ENCODE measurements around the gene NDUFS8.
"Not testable (repeated sequence)": the region's sequence is repeated elsewhere in the genome, so short reads cannot be mapped to it uniquely, and the experiment has no call there.

Gene NDUFS8

GRCh38 chr11:68030318-68031143, at the start of gene NDUFS8:
Gene NDUFS8 (plus strand): TSS chr11:68030681. CDS start chr11:68032152, 1,471 bp downstream.
- peak; percentile 95 for DNase-seq (ENCODE audit: low read depth)

DNA sequence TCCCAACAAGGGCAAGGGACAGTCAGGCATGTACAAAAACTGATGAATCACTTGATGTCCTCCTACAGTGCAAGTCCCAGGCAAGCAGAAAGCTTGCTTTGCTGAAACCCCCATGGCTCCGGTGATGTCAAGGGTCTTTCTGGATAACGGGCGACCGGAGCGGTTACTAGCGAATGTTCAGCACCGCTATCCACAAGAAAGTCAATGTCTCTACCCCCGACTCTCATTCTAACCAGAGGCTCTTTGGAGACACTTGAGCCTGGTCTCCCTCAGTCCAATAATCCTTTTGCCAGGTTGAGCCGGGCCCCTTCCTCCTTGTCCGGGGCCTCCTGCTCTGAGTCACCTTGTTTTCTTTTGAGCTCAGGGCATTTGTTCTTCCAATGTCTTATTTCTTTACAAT, 49.3 kb upstream of the NDUFS8 start:
- DNase-seq (ENCODE audit: low read depth) = not testable (repeated sequence)

- not testable (repeated sequence) for DNase-seq (ENCODE audit: low read depth)
These were observed 48.1 kb upstream of the NDUFS8 start for GRCh38 chr11:67982255-67982857.

DNA sequence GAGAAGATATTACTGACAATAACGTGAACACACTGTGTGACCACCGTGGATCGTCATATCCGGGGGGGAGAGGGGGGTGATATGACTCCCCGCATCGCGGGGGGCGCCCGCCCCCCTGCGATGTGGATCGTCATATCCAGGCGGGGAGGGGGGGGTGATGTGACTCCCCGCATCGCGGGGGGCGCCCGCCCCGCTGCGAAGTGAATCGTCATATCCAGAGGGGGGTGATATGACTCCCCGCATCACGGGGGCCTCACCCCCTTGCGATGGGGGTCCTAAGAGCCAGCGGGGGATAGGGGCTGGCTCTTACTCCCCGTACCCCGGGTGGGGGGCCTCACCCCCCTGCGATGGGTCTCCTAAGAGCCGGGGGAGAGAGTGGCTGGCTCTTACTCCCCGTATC, 46.5 kb upstream of the NDUFS8 start:
- DNase-seq (ENCODE audit: low read depth) = no peak

- DNase-seq (ENCODE audit: low read depth) = not testable (repeated sequence)
These were observed 45.2 kb upstream of the NDUFS8 start for GRCh38 chr11:67985302-67985701.

- not testable (repeated sequence) for DNase-seq (ENCODE audit: low read depth)
These were observed 39.7 kb upstream of the NDUFS8 start for GRCh38 chr11:67990546-67991346.

DNA sequence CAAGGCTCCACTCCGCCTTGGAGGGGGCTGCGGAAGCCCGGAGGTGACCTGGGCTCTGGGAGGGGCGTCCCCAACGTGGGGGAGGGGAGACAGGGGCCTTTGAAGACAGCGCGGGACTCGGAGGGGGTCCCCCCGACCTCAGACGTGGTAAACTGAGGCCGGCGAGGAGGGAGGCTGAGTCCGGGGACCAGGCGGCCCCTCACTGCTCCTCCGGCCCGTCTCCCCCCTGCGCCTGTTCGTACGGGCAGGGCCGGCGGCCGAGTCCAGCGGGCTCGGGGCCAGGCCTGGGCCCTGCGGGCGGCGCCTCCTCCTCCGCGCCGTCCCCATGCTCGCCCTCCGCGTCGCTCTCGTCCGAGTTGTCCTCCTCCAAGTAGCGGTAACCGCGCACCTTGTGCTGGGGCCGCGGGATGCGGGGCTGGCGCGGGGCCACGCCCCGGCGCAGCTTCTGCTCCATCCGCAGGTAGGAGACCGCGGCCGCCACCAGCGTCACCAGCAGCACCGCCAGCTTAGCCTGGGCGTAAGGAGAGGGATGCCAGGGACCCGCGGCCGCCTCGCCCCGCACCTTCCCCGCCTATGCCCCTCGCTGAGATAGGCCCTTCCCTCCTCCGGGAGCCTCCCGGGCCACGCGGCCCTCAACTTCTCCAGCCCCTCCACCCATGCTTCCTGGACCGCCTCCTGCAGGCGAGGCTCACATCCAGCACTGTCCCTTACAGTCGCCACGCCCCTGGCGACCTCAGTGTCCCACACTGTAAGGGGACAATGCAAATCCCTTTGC, 38.9 kb upstream of the NDUFS8 start:
- not testable (repeated sequence) for DNase-seq (ENCODE audit: low read depth)

DNA sequence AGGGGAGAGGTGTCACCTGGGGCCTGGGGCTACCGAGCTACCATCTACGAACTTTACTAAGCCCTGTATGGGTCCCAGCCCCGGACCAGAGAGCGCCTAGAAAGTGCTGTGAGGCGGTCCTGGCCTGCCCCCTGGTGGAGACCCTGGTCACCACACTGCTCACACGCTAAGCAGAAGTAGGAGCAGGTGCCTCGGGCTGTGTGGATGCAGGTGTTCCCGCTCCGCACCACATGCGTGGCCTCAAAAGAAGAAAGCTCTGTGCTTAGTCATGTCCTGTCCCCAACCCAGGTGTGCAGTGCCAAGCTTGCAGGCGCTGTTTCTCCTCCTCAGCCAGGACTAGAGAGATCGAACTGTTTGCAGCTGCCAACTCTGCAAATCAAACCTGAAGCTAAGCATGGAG, 36.7 kb upstream of the NDUFS8 start:
- peak; percentile 23 for DNase-seq (ENCODE audit: low read depth)

DNA sequence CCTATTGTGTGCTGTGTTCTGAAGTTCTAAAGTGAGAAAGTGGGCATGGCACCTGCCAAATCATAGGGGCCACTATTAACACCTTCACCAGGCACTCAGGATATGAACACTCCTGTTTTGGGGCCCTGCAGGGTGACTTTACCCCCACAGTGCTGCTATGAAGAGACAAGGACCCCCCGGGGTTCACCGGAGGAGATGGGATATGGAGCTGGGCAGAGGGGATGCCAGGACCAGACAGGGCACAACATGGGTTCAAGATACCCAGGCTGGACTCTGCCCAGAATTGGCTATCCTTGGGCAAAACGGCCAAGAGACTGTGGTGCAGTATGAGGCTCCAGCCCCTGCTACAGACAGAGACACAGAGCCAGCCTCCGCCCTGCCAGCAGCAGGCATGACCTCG, 36.1 kb upstream of the NDUFS8 start:
- DNase-seq (ENCODE audit: low read depth) = not testable (repeated sequence)

DNA sequence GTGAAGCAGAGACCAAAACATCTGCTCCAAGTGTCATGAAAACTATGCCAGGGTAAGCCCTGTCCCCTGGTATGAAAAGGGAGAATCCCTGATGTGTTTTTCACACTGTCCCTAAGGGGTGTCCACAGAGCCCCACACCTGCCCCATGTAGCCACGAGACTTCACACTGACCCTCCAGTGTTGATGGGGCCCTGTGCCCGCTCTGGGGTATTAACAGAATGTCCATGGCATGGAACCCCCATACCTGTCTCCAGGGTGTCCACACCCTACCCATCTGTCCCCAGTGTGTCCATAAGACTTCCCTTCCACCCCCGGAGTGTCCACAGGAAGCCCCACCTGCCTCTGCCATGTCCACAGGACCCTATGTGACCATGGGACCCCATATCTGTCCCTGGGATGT, 35.4 kb upstream of the NDUFS8 start:
- not testable (repeated sequence) for DNase-seq (ENCODE audit: low read depth)

DNA sequence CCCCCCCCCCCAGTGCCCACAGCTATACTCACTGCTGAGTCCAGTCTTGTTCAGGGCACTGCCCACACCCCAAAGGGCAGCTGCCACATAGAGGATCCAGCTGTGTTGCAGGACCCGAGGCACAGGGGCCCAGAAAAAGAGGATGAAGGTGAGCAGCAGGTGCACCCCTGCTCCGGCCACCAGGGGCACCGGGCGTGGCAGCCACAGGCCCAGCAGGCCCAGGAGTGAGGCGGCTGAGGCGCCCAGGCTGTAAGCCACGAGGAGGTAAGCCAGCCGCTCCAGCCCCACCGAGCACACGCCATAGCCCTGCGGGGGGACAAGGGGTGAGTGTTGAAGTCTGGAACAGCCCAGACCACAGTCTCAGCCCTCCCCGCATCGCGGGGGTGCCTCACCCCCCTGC, 34.9 kb upstream of the NDUFS8 start:
- DNase-seq (ENCODE audit: low read depth) = not testable (repeated sequence)

GRCh38 chr11:67996051-67996450, 34.4 kb upstream of the NDUFS8 start:
- DNase-seq (ENCODE audit: low read depth) = no peak

DNA sequence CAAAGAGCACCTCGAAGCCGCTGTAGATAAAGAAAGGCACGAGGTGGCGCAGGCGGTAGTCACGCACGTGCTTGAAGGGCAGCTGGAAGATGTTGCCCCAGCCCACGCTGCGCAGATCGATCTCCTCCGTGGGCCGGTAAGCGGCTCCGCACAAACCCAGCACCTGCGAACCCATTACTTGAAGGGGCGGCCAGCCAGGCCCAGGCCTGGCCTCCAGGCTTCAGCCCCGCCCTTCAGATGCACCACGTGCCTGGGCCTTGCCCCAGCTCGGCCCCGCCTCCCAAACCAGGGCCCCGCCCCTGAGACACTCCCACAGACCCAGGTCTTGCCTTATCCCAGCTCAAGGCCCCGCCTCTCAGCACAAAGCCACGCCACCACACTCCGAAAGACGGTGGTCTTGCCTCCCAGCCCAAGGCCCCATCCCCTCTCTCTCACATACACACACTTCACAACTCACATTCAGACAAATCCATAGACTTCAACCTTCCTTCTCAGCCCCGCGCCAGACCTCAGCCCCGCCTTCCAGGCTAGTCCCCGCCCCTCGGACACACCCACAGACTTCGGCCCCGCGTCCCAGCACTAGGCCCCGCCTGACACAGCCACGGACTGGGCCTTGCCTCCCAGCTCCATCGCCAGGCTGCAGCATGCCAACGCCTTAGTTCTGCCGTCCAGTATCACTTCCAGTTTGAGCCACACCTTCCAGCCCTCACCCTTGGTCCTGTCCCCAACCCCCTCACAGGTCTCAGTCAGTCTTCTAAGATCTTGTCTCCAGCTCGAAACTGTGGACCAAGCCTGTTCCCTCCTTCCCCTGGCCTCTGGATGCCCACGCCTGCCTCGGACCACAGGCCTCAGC, 33.6 kb upstream of the NDUFS8 start:
- DNase-seq (ENCODE audit: low read depth) = no peak

DNA sequence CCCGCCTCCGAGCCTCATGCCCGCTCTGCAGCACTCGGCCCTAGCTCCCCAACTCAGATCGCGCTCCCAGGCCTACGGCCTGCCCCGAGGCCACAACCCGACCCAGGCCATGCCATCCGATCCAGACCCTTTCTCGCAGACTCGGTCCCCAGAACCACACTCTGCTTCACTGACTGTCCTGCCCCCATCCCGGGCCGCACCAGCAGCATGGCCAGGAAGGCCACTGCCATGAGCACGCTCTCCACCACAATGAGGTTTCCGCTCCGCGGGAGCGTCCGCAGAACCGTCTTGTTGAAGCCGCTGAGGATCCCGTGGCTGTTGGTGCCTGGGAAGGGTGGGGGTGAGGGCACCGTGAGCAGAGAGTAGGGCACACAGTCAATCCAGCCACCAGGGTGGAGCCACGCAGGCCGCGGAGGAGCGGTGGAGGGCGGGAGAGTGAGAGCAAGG, 33.0 kb upstream of the NDUFS8 start:
- no peak for DNase-seq (ENCODE audit: low read depth)

DNA sequence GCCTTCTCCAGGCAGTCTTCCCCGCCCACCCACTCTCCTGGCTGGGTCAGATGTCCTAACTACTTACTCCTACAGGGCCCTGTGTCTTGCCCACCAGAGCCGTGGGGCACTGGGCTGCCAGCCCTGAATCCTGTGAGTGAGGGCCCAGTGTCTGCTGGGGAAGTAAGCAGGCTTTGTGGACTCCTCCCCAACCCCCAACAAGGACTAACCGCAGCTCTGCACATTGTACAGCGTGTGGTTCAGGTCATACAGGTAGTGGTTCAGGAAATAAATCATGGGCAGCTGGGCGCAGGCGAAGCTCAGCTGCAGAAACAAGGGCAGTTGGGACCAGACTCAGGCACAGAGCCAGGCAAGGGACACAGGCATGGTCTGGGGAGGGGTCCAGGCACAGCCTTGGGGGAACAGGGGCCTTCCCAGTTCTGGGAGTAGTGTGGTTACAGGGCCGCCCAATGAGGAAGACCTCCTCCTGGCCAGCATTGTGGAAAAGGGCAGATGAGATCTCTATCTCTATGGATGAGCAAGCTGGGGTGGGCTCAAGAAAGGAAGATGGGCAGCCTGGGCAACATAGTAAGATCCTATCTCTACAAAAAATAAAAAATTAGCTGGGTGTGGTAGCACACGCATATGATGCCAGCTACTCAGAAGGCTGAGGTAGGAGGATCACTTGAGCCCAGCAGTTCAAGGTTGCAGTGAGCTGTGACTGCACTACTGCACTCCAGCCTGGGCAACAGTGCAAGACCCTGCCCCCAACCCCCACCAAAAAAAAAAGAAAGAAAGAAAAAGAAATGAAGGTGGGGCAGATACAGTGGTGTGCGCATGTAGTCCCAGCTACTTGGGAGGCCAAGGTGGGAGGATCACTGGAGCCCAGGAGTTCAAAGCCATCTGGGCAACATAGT, 32.1 kb upstream of the NDUFS8 start:
- no peak for DNase-seq (ENCODE audit: low read depth)

- DNase-seq (ENCODE audit: low read depth) = no peak
These were observed 31.3 kb upstream of the NDUFS8 start for GRCh38 chr11:67999201-67999629.

DNA sequence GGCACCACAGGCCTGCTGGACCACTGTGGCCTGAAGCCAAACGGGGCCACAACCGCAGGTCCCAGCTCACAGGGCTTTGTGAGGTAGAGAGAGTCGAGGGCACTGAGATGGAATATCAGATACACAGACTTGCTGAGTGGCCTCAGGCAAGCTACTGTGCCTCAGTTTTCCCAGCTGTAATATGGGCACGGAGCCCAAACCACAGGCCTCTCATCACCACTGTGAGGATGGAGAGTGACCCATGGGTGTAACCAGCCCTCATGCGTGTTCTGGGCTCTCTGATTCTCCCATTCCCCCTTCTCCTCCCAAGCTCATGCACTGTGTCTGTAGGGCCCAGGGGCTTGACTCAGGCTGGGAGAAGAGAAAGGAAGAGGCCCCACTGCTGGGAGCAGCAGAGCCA, 30.8 kb upstream of the NDUFS8 start:
- DNase-seq (ENCODE audit: low read depth) = no peak

DNA sequence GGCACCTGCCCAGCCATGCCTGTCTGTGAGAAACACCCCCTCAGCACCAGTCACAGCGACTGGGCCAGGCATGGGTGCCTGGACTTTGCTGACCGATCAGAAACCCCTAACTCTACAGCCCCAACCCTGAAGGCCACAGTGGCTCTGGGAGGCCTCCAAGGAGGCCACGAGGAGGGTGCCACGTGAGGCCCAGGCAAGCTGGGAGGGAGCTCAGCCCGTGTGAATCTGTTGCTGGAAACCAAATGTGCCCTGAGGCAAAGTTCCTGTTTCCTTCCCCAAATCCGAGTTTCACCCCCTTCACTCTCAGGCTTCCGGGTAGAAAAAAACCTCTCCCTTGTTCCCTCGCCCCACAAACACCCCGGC, 27.9 kb upstream of the NDUFS8 start:
- DNase-seq (ENCODE audit: low read depth) = no peak

DNA sequence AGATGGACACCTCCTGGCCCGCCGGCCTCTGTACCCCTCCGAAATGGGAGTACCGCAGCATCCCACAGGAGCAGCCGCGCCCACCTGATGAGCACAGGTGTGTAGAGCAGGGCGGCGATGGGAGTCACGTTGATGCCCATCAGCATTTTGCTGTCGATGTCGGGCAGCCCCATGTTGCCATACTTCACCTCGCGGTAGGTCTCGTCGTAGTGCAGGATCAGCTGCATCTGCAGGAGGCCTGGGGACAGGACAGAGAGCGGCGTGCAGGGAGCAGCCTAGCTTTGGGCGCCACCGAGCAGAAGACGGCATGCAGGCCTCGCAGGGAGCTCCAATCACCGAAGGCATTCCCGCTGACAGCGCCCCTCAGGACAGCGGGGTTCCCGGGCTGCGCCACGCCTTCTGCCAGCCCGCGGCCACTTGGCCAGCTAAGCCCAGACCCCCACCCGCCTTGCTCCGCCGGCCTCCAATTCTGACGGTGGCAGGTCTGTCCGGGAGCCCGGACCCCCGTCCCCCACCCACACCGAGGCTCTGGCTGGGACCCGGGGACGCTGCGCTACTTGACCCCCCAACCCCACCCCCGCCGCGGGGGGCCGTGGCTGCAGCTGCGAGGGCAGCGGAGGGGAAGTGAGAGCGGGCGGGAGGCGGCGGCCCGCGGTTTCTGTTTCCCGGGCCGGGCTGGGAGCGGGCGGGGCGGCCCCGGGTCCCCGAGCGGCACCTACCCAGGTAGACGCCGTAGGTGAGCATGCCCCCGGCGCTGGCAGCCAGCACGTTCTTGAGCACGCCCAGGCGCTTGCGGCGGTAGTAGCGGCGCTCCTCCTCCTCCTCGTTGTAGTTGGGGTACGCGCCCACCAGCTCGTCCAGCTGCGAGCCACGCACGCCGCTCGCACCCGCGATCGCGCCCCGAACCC, 27.3 kb upstream of the NDUFS8 start:
- peak; percentile 31 for DNase-seq (ENCODE audit: low read depth)
